GM23338 (cell line): Measurements from ENCODE around the gene ZNF805. TPM values are rescaled to one million over a fixed set of nuclear protein-coding genes. Genes with fewer than 3 reads are reported as not detected.

Experiments used
- ATAC-seq: fragments of 200-7000 bp; cut with Tn5 transposase; 3 replicates; pipeline ENCODE4 v1.9.1; 2020
- DNase-seq: peaks from one replicate; pipeline ENCODE4 v3.0.0-alpha.2; 2015; ENCODE audit warnings: low spot score
- H2AFZ ChIP-seq: fragments of 200-600 bp; sonication (generic); 2 replicates; pipeline ENCODE4 v1.8.0; 2016; ENCODE audit warnings: antibody characterized with exemption, mild to moderate bottlenecking, moderate library complexity
- H3F3A ChIP-seq: fragments of 200-600 bp; sonication (generic); replicated peaks from 2 replicates; pipeline ENCODE4 v1.8.0; 2017; ENCODE audit warnings: antibody characterized with exemption, mixed run types, low read depth
- H3K27ac ChIP-seq: fragments of 200-600 bp; sonication (generic); 2 replicates; pipeline ENCODE4 v1.6.1; 2016; ENCODE audit warnings: low read depth
- H3K27me3 ChIP-seq: fragments of 200-600 bp; sonication (generic); 2 replicates; pipeline ENCODE4 v1.8.0; 2016; ENCODE audit warnings: mild to moderate bottlenecking, mixed run types, moderate library complexity; ENCODE audit not compliant: insufficient read depth
- H3K36me3 ChIP-seq: fragments of 200-600 bp; sonication (generic); 2 replicates; pipeline ENCODE4 v1.8.0; 2016; ENCODE audit warnings: mild to moderate bottlenecking; ENCODE audit not compliant: insufficient read depth
- H3K4me1 ChIP-seq: fragments of 200-600 bp; sonication (generic); 2 replicates; pipeline ENCODE4 v1.8.0; 2016; ENCODE audit warnings: mild to moderate bottlenecking, moderate library complexity; ENCODE audit not compliant: insufficient read depth
- H3K4me2 ChIP-seq: fragments of 200-600 bp; sonication (generic); 2 replicates; pipeline ENCODE4 v1.7.1; 2017; ENCODE audit warnings: mixed run types
- H3K4me3 ChIP-seq: fragments of 200-600 bp; sonication (generic); 2 replicates; pipeline ENCODE4 v1.6.1; 2016; ENCODE audit warnings: mixed run types
- H3K79me2 ChIP-seq: fragments of 200-600 bp; sonication (generic); replicated peaks from 2 replicates; pipeline ENCODE4 v1.8.0; 2017; ENCODE audit warnings: mild to moderate bottlenecking; ENCODE audit not compliant: insufficient read depth
- H3K9me2 ChIP-seq: fragments of 200-600 bp; sonication (generic); 2 replicates; pipeline ENCODE4 v1.8.0; 2017; ENCODE audit not compliant: insufficient read depth
- H4K20me1 ChIP-seq: fragments of 200-600 bp; sonication (generic); replicated peaks from 2 replicates; pipeline ENCODE4 v1.8.0; 2017; ENCODE audit warnings: mild to moderate bottlenecking; ENCODE audit not compliant: insufficient read depth
- H3K27ac Mint-ChIP-seq: 2 replicates; pipeline ENCODE4 v1.8.0; 2020; ENCODE audit warnings: inconsistent platforms, mild to moderate bottlenecking, moderate library complexity, mixed read lengths
- H3K27me3 Mint-ChIP-seq: 3 replicates; pipeline ENCODE4 v1.8.0; 2022; ENCODE audit warnings: low read depth, mild to moderate bottlenecking, moderate library complexity, mixed read lengths, inconsistent platforms; ENCODE audit not compliant: insufficient read depth, poor library complexity
- H3K36me3 Mint-ChIP-seq: 3 replicates; pipeline ENCODE4 v1.8.0; 2021; ENCODE audit warnings: low read depth, mild to moderate bottlenecking, inconsistent platforms, moderate library complexity, mixed read lengths
- H3K4me1 Mint-ChIP-seq: 3 replicates; pipeline ENCODE4 v1.8.0; 2020; ENCODE audit warnings: mild to moderate bottlenecking, inconsistent platforms, mixed read lengths
- H3K4me3 Mint-ChIP-seq: 3 replicates; pipeline ENCODE4 v1.8.0; 2021; ENCODE audit warnings: moderate library complexity, mild to moderate bottlenecking, inconsistent platforms, mixed read lengths
- H3K9me3 Mint-ChIP-seq: 3 replicates; pipeline ENCODE4 v1.8.0; 2020; ENCODE audit warnings: moderate library complexity, mild to moderate bottlenecking, inconsistent platforms, mixed read lengths
- CREB1 ChIP-seq: fragments of 250-450 bp; sonication (Bioruptor Pico); IDR thresholded peaks from 2 replicates; pipeline ENCODE4 v1.5.0; 2020; ENCODE audit warnings: low read depth, mild to moderate bottlenecking, moderate library complexity
- CTCF ChIP-seq, 2 experiments: fragments of 200-600 bp in 1 of 2; sonication (generic) in 1 of 2; conservative IDR thresholded peaks; 2 replicates each; pipeline versions ENCODE4 v1.5.1 to v1.6.1; 2016 to 2017; ENCODE audit warnings: antibody characterized with exemption in 2 of 2, low read depth in 2 of 2, mild to moderate bottlenecking in 2 of 2, moderate library complexity in 1 of 2
- ETS1 ChIP-seq: IDR thresholded peaks from 2 replicates; pipeline ENCODE4 v1.6.1; 2016; ENCODE audit warnings: antibody characterized with exemption
- EZH2 ChIP-seq: fragments of 200-600 bp; sonication (generic); IDR thresholded peaks from one replicate; pipeline ENCODE4 v1.8.0; 2017; ENCODE audit warnings: antibody characterized with exemption, mild to moderate bottlenecking, low read depth; ENCODE audit not compliant: unreplicated experiment
- NANOG ChIP-seq: IDR thresholded peaks from 2 replicates; pipeline ENCODE4 v1.6.1; 2016; ENCODE audit warnings: antibody characterized with exemption, borderline replicate concordance
- REST ChIP-seq: IDR thresholded peaks from one replicate; pipeline ENCODE4 v1.6.1; 2018; ENCODE audit warnings: antibody characterized with exemption; ENCODE audit not compliant: unreplicated experiment
- ZNF331 ChIP-seq: fragments of 250-450 bp; sonication (Bioruptor Pico); IDR thresholded peaks from 2 replicates; pipeline ENCODE4 v1.5.0; 2020; ENCODE audit warnings: low read depth, mild to moderate bottlenecking, moderate library complexity
- ZNF462 ChIP-seq: fragments of 250-450 bp; sonication (Bioruptor Pico); IDR thresholded peaks from 2 replicates; pipeline ENCODE4 v1.5.0; 2020; ENCODE audit warnings: mild to moderate bottlenecking, moderate library complexity
- polyA plus RNA-seq: library from polyadenylated mRNA; unstranded; fragments of >200 nt; fragmentation: Nextera tagmentation; extraction: Ambion mirVana; gene quantifications from 2 replicates; pipeline ENCODE4 v1.2.1, GENCODE V29; 2016
- total RNA-seq: library from RNA; depleted of rRNA; stranded (reverse); fragments of >200 nt; shearing (Covaris generic); gene quantifications from 2 replicates; pipeline ENCODE4 v1.2.3, GENCODE V29; 2014

ZNF805 gene
- total and polyA plus RNA-seq, 2 experiments from 2014 or later: 1.7 to 19.0 TPM

DNA sequence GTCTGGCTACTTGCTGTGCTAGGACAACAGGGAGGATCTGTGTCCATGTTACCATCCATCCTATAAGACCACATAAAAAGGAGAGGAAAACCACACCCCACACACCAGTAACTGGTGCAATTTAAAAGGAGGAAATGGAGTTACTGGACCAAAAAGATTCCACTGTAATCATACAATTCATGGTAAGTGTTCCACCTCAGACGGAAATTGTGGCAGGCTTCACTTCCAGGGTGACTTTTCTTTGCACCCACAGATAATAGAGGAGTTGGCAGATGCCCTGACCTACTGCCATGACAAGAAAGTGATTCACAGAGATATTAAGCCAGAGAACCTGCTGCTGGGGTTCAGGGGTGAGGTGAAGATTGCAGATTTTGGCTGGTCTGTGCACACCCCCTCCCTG is 7.2 kb upstream of the ZNF805 start:
- no peaks in the 10 kb centered on the region for H3K79me2 ChIP-seq
- Mint-ChIP-seq H3K4me1 (no peaks in the 10 kb centered on the region; the same call in 2 of the 3 replicates), H3K36me3 (no peaks in the 10 kb centered on the region), H3K9me3 (no peaks in the 10 kb centered on the region; the same call in 2 of the 3 replicates), H3K4me3 (no peak overlapping the region), H3K27me3 (peaks cover 3% of the 10 kb centered on the region), H3K27ac (no peak overlapping the region)
- H3K9me2 ChIP-seq: no peaks in the 10 kb centered on the region
- H3F3A ChIP-seq: no peaks in the 10 kb centered on the region
- no peaks in the 10 kb centered on the region for H3K27me3 ChIP-seq
- no peaks in the 10 kb centered on the region for H3K4me1 ChIP-seq
- no peak for DNase-seq
- no peak overlapping the region for H3K27ac ChIP-seq
- no peaks in the 10 kb centered on the region for H4K20me1 ChIP-seq
- H3K4me3 ChIP-seq: no peak overlapping the region
- no peak for TF ChIP-seq ZNF331 (CRISPR knock-in tag)
- TF ChIP-seq EZH2: no peak
- TF ChIP-seq CREB1 (CRISPR knock-in tag): no peak
- no peaks in the 10 kb centered on the region; the same call in 1 of the 2 replicates for H3K36me3 ChIP-seq
- ATAC-seq: no peak
- H3K4me2 ChIP-seq: no peak overlapping the region
- H2AFZ ChIP-seq: no peak overlapping the region

DNA sequence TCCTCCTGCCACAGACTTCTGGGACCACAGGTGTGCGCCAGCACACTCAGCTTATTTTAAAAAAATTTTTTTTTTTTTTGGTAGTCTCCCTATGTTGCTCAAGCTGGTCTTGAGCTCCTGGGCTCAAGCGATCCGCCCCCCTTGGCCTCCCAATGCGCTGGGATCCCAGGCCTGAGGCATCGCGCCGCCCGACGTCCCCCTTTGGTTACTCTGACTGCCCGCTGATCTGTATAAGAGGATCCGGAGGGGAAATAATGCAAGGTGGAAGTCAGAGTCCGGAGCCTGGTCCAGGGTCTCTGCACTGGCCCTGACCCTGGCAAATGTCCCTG is 486 bp upstream of the ZNF805 start:
- peak overlapping the region; percentile 97 for H3K4me3 Mint-ChIP-seq
- no peaks in the 10 kb centered on the region for H3K27me3 ChIP-seq
- H3K4me2 ChIP-seq: peak overlapping the region; percentile 82
- H3K27ac Mint-ChIP-seq: peak overlapping the region; percentile 98
- H3K79me2 ChIP-seq: peaks cover 30% of the 10 kb centered on the region
- no peaks in the 10 kb centered on the region; the same call in 1 of the 2 replicates for H3F3A ChIP-seq
- H2AFZ ChIP-seq: peak overlapping the region; percentile 92
- peaks cover 6% of the 10 kb centered on the region; the same call in 1 of the 2 replicates for H3K9me2 ChIP-seq
- H3K4me1 ChIP-seq: no peaks in the 10 kb centered on the region; the same call in 1 of the 2 replicates
- no peaks in the 10 kb centered on the region; the same call in 1 of the 2 replicates for H3K36me3 ChIP-seq
- no peaks in the 10 kb centered on the region for H3K9me3 Mint-ChIP-seq
- ATAC-seq: peak; percentile 62
- H4K20me1 ChIP-seq: peaks cover 8% of the 10 kb centered on the region
- H3K36me3 Mint-ChIP-seq: peaks cover 7% of the 10 kb centered on the region
- H3K4me1 Mint-ChIP-seq: peaks cover 8% of the 10 kb centered on the region; the same call in 2 of the 3 replicates
- peak overlapping the region; percentile 85 for H3K27ac ChIP-seq
- H3K4me3 ChIP-seq: peak overlapping the region; percentile 99
- TF ChIP-seq CREB1 (CRISPR knock-in tag): no peak
- no peak for TF ChIP-seq NANOG
- TF ChIP-seq ZNF462 (CRISPR knock-in tag): no peak
- TF ChIP-seq CTCF (conservative IDR thresholded peaks at IDR 0.05; ENCODE audit: low read depth in 2 of 2): no peak
- no peak for TF ChIP-seq REST
- TF ChIP-seq ETS1: no peak
- no peak for TF ChIP-seq ZNF331 (CRISPR knock-in tag)
- TF ChIP-seq EZH2: no peak
- peak; percentile 66 for DNase-seq
- peaks cover 6% of the 10 kb centered on the region for H3K27me3 Mint-ChIP-seq
